K562 (cell line): ENCODE measurements around the gene ATP5F1D.

ENCODE experiments used
- BCLAF1 ChIP-seq, 2 experiments: fragments of 450-650 bp in 1 of 2; IDR thresholded peaks; 2 replicates each; pipeline ENCODE4 v1.6.1; 2011 to 2017; ENCODE audit warnings: low read depth in 2 of 2, antibody characterized with exemption in 1 of 2, borderline replicate concordance in 1 of 2, low read length in 1 of 2, mild to moderate bottlenecking in 1 of 2, mixed read lengths in 1 of 2; ENCODE audit not compliant: control insufficient read depth in 1 of 2
- BRD4 ChIP-seq: fragments of 200-600 bp; sonication (generic); IDR thresholded peaks from 2 replicates; pipeline ENCODE4 v1.6.1; 2017; ENCODE audit warnings: inconsistent platforms
- CTCF ChIP-seq, 3 experiments: IDR thresholded peaks in 2 of 3; conservative IDR thresholded peaks in 1 of 3; 2 replicates each; pipeline ENCODE4 v1.5.1; 2011 to 2012; ENCODE audit warnings: low read length in 3 of 3, mild to moderate bottlenecking in 3 of 3, control low read depth in 2 of 3, improper control_type of control experiment in 1 of 3, inconsistent platforms in 1 of 3, low read depth in 1 of 3, mixed read lengths in 1 of 3, moderate library complexity in 1 of 3; ENCODE audit not compliant: insufficient read depth in 2 of 3
- EGR1 ChIP-seq: fragments of 450-650 bp; conservative IDR thresholded peaks from 2 replicates; pipeline ENCODE4 v1.6.1; 2017; ENCODE audit warnings: mild to moderate bottlenecking
- GABPA ChIP-seq: fragments of 200-800 bp; sonication (Bioruptor generic); conservative IDR thresholded peaks from 2 replicates; pipeline ENCODE4 v1.6.1; 2016; ENCODE audit warnings: low read depth, missing genetic modification characterization, missing compliant biosample characterization
- POLR2AphosphoS5 ChIP-seq: IDR thresholded peaks from 2 replicates; pipeline ENCODE4 v1.6.1; 2011; ENCODE audit warnings: mild to moderate bottlenecking, low read depth, low read length, moderate library complexity; ENCODE audit not compliant: control insufficient read depth, insufficient read depth
- POU5F1 ChIP-seq: fragments of 150-350 bp; IDR thresholded peaks from 2 replicates; pipeline ENCODE4 v1.6.1; 2014; ENCODE audit warnings: borderline replicate concordance, low read length, low read depth, mild to moderate bottlenecking; ENCODE audit not compliant: partially characterized antibody
- RBM25 ChIP-seq: fragments of 200-400 bp; formaldehyde crosslinking; IDR thresholded peaks from 2 replicates; pipeline ENCODE4 v1.6.1; 2018; ENCODE audit warnings: low read length, low read depth, moderate library complexity; ENCODE audit not compliant: severe bottlenecking
- SMARCA4 ChIP-seq: fragments of 450-650 bp; IDR thresholded peaks from 2 replicates; pipeline ENCODE4 v1.6.1; 2016
- STAT5B ChIP-seq: fragments of 250-450 bp; sonication (Bioruptor Pico); IDR thresholded peaks from 2 replicates; pipeline ENCODE4 v1.8.0; 2021; ENCODE audit warnings: mild to moderate bottlenecking, inconsistent platforms
- THRA ChIP-seq: fragments of 450-650 bp; IDR thresholded peaks from 2 replicates; pipeline ENCODE4 v1.6.1; 2017; ENCODE audit warnings: mild to moderate bottlenecking, moderate library complexity
- TF ChIP-seq, protein P1 (sequence below): IDR thresholded peaks from 2 replicates; pipeline ENCODE4 v1.6.1; 2011; ENCODE audit not compliant: insufficient read length; ENCODE audit errors: extremely low read depth
- TF ChIP-seq, protein P2 (sequence below): sonication (generic); formaldehyde crosslinking; IDR thresholded peaks from 2 replicates; pipeline ENCODE4 v1.8.0; 2022; ENCODE audit warnings: mild to moderate bottlenecking, missing genetic modification reagents
- TF ChIP-seq, protein P3 (sequence below), 3 experiments: fragments of 200-800 bp in 1 of 3; sonication (Bioruptor generic) in 1 of 3; sonication (generic) in 1 of 3; formaldehyde crosslinking in 1 of 3; IDR thresholded peaks; 2 replicates each; pipeline versions ENCODE4 v1.6.1 to v1.8.0; 2016 to 2022; ENCODE audit warnings: mild to moderate bottlenecking in 2 of 3, missing compliant biosample characterization in 2 of 3, missing genetic modification characterization in 2 of 3, missing genetic modification reagents in 1 of 3

DNA sequence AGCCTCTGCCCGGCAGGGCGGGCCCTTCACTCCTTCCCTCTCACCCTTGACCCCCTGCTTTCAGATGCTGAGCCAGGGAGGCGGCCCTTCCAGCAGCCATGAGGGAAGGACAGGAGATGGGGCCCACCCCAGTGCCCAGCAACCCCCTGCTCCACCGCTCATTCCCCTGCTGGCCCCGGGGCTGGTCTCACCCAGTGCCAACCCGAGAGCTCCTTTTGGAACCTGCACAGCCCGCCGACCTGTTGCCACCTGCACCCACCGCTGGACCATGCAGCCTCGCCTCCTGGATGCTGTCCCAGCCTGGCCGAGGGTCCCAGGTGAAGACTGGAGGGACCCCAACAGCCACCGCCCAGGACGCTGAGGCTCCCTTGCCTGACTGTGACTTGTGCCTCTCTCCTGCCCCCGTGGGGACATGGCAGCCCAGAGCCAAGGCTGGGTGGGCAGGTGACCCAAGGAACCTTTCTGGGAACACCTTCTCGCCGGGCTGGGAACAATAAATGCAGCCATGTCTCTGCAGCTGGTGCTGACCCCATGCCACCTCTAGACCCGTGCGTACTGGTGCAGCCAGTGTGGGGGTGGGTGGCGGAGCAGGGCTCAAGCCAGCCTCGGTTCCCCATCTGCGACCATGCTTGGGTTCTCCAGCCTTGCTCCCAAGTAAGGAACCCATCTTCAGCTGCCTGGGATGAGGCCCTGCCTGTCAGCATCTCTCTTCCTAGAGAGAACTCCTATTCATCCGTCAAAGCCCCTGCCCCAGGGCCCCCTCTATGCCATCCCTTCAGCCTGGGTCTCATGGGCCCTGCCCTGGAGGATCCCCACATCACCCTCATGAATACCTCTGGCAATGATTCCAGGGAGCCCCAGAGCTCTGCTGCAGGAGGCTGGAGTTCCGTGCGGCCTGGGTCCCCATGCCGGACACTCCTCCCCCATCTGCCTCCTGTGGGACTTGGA lies 37.4 kb downstream of the ATP5F1D start:
- TF ChIP-seq, protein P1, sequence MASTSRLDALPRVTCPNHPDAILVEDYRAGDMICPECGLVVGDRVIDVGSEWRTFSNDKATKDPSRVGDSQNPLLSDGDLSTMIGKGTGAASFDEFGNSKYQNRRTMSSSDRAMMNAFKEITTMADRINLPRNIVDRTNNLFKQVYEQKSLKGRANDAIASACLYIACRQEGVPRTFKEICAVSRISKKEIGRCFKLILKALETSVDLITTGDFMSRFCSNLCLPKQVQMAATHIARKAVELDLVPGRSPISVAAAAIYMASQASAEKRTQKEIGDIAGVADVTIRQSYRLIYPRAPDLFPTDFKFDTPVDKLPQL: no peak
- TF ChIP-seq CTCF (IDR thresholded peaks at IDR 0.05 in 2 of 3, conservative IDR thresholded peaks at IDR 0.05 in 1 of 3; ENCODE audit: insufficient read depth in 2 of 3, low read depth in 1 of 3, low read length in 3 of 3) (no peak), POLR2AphosphoS5 (no peak), BRD4 (no peak), THRA (no peak), BCLAF1 (IDR thresholded peaks at IDR 0.05; ENCODE audit: borderline replicate concordance in 1 of 2, control insufficient read depth in 1 of 2, low read depth in 2 of 2, low read length in 1 of 2) (no peak), GABPA (tag) (no peak), SMARCA4 (no peak), RBM25 (no peak), EGR1 (no peak), POU5F1 (no peak), STAT5B (CRISPR knock-in tag) (no peak)
- TF ChIP-seq, protein P2, sequence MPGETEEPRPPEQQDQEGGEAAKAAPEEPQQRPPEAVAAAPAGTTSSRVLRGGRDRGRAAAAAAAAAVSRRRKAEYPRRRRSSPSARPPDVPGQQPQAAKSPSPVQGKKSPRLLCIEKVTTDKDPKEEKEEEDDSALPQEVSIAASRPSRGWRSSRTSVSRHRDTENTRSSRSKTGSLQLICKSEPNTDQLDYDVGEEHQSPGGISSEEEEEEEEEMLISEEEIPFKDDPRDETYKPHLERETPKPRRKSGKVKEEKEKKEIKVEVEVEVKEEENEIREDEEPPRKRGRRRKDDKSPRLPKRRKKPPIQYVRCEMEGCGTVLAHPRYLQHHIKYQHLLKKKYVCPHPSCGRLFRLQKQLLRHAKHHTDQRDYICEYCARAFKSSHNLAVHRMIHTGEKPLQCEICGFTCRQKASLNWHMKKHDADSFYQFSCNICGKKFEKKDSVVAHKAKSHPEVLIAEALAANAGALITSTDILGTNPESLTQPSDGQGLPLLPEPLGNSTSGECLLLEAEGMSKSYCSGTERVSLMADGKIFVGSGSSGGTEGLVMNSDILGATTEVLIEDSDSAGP (CRISPR knock-in tag): no peak
- TF ChIP-seq, protein P3, sequence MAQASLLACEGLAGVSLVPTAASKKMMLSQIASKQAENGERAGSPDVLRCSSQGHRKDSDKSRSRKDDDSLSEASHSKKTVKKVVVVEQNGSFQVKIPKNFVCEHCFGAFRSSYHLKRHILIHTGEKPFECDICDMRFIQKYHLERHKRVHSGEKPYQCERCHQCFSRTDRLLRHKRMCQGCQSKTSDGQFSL (CRISPR knock-in tag; IDR thresholded peaks at IDR 0.05): no peak
- TF ChIP-seq, protein P3 (tag; IDR thresholded peaks at IDR 0.05): no peak
